Endothelial cell of umbilical vein (primary cell): Measurements from ENCODE around the gene CEP95. TPM values are rescaled to one million over a fixed set of nuclear protein-coding genes. Genes with fewer than 3 reads are reported as not detected.

ENCODE experiments used
- BruUV-seq: library from RNA; stranded (reverse); fragments of 400-500 nt; replicated peaks from 2 replicates; lab custom pipeline; 2021; lab: Mats Ljungman, UMichigan
- CTCF ChIA-PET: fragments of 300-600, 350-600 bp; sonication (Branson Sonifier 250); formaldehyde crosslinking; loops from one replicate; lab custom pipeline; 2021; ENCODE audit warnings: antibody characterized with exemption, inconsistent platforms; lab: Charles Lee
- POLR2A ChIA-PET: fragments of 300-600, 350-600 bp; sonication (Branson Sonifier 250); formaldehyde crosslinking; loops from one replicate; lab custom pipeline; 2021; ENCODE audit warnings: antibody characterized with exemption, inconsistent platforms; lab: Charles Lee
- DNase-seq: peaks from one replicate; pipeline ENCODE4 v3.0.0-alpha.2; 2011; ENCODE audit warnings: low read depth, low spot score
- FAIRE-seq: peaks from 2 replicates; lab custom pipeline; 2011; peaks lifted over from hg19 to GRCh38; lab: Jason Lieb, UNC
- H2AFZ ChIP-seq: 2 replicates; pipeline ENCODE4 v1.6.0; 2012; ENCODE audit warnings: low read depth, low read length, control low read depth, inconsistent platforms
- H3K27ac ChIP-seq: 2 replicates; pipeline ENCODE4 v1.5.1; 2011; ENCODE audit warnings: low read depth, mild to moderate bottlenecking, control low read depth, low read length, moderate library complexity; ENCODE audit not compliant: insufficient read depth
- H3K27me3 ChIP-seq, 2 experiments: 2 replicates each; pipeline versions ENCODE4 v1.6.0 to v1.6.1; 2011; ENCODE audit warnings: low read length in 2 of 2, mixed read lengths in 1 of 2; ENCODE audit not compliant: control insufficient read depth in 2 of 2, insufficient read depth in 2 of 2
- H3K36me3 ChIP-seq, 2 experiments: 2 replicates in 1 of 2; 3 replicates in 1 of 2; pipeline ENCODE4 v1.5.1; 2011; ENCODE audit warnings: low read length in 2 of 2, mild to moderate bottlenecking in 1 of 2, moderate library complexity in 1 of 2; ENCODE audit not compliant: control insufficient read depth in 2 of 2, insufficient read depth in 2 of 2; ENCODE audit errors: extremely low read depth in 1 of 2
- H3K4me1 ChIP-seq: 3 replicates; pipeline ENCODE4 v1.5.1; 2011; ENCODE audit warnings: mild to moderate bottlenecking, low read length; ENCODE audit not compliant: control insufficient read depth, insufficient read depth; ENCODE audit errors: extremely low read depth
- H3K4me2 ChIP-seq: 2 replicates; pipeline ENCODE4 v1.6.1; 2011; ENCODE audit warnings: low read length, control low read depth, mixed read lengths; ENCODE audit not compliant: insufficient read depth
- H3K4me3 ChIP-seq, 3 experiments: fragments of 200-600 bp in 1 of 3; sonication (generic), shearing (Covaris generic) in 1 of 3; replicated peaks in 1 of 3; 2 replicates each; pipeline ENCODE4 v1.5.1; 2011 to 2016; ENCODE audit warnings: control low read depth in 3 of 3, low read length in 3 of 3, mild to moderate bottlenecking in 2 of 3, inconsistent platforms in 1 of 3, low read depth in 1 of 3, moderate library complexity in 1 of 3; ENCODE audit not compliant: insufficient read depth in 1 of 3
- H3K79me2 ChIP-seq: 2 replicates; pipeline ENCODE4 v1.6.0; 2012; ENCODE audit warnings: low read length, inconsistent platforms; ENCODE audit not compliant: control insufficient read depth, insufficient read depth
- H3K9ac ChIP-seq: replicated peaks from 2 replicates; pipeline ENCODE3; 2011; ENCODE audit warnings: low read length, control low read depth; ENCODE audit not compliant: insufficient read depth; ENCODE audit errors: extremely low read depth
- H3K9me1 ChIP-seq: replicated peaks from 3 replicates; pipeline ENCODE4 v1.6.0; 2011; ENCODE audit warnings: mild to moderate bottlenecking, low read length; ENCODE audit not compliant: control insufficient read depth, insufficient read depth; ENCODE audit errors: extremely low read depth
- H3K9me3 ChIP-seq: replicated peaks from 2 replicates; pipeline ENCODE4 v1.5.1; 2012; ENCODE audit warnings: low read length, inconsistent platforms; ENCODE audit not compliant: control insufficient read depth, insufficient read depth
- H4K20me1 ChIP-seq: replicated peaks from 2 replicates; pipeline ENCODE3; 2011; ENCODE audit warnings: mild to moderate bottlenecking, low read length; ENCODE audit not compliant: control insufficient read depth, insufficient read depth; ENCODE audit errors: extremely low read depth
- CTCF ChIP-seq, 2 donors: IDR thresholded peaks; 1 replicate in 1 of 2; 2 replicates in 1 of 2; pipeline ENCODE4 v1.5.1; 2011; ENCODE audit warnings: low read length in 2 of 2, mild to moderate bottlenecking in 2 of 2, moderate library complexity in 2 of 2, control low read depth in 1 of 2, inconsistent platforms in 1 of 2, low read depth in 1 of 2; ENCODE audit not compliant: insufficient read depth in 1 of 2; ENCODE audit errors: extremely low read depth in 1 of 2
- EZH2 ChIP-seq: IDR thresholded peaks from 2 replicates; pipeline ENCODE4 v1.6.1; 2012; ENCODE audit warnings: borderline replicate concordance, low read depth, mild to moderate bottlenecking, moderate library complexity, low read length, inconsistent platforms; ENCODE audit not compliant: severe bottlenecking
- GATA2 ChIP-seq: IDR thresholded peaks from 2 replicates; pipeline ENCODE4 v1.7.0; 2011; ENCODE audit warnings: low read depth, mild to moderate bottlenecking, moderate library complexity, mixed read lengths, low read length; ENCODE audit not compliant: insufficient read length, insufficient read depth
- JUN ChIP-seq: IDR thresholded peaks from 2 replicates; pipeline ENCODE4 v1.6.1; 2011; ENCODE audit warnings: borderline replicate concordance, low read depth; ENCODE audit not compliant: insufficient read length, insufficient read depth
- MAX ChIP-seq: IDR thresholded peaks from 2 replicates; pipeline ENCODE4 v1.6.1; 2011; ENCODE audit not compliant: insufficient read depth, insufficient read length
- MYC ChIP-seq: IDR thresholded peaks from one replicate; pipeline ENCODE4 v1.6.1; 2011; ENCODE audit warnings: mild to moderate bottlenecking, low read depth, low read length
- dilution Hi-C: fragments of 300-500 bp; cut with MboI; formaldehyde crosslinking; loops from one replicate; pipeline ENCODE4 v1.15.0; 2019; ENCODE audit warnings: low sequenced_read_pairs; ENCODE audit not compliant: extremely low pct_ligation_motif_present
- intact Hi-C: fragments of 100-400 bp; cut with micrococcal nuclease; formaldehyde crosslinking; loops from one replicate; pipeline ENCODE4 v1.10.0; 2022
- polyA plus RNA-seq, 4 experiments: library from polyadenylated mRNA; depleted of rRNA in 3 of 4; stranded (reverse) in 3 of 4; unstranded in 1 of 4; fragments of >200 nt; gene quantifications; 2 replicates each; pipeline versions ENCODE4 v1.2.1 to v1.2.3, GENCODE V29; 2011 to 2012; ENCODE audit warnings: missing spikeins in 1 of 4
- total RNA-seq: library from RNA; stranded (reverse); gene quantifications from 2 replicates; pipeline ENCODE4 v1.2.3, GENCODE V29; 2021

The CEP95 gene
- total and polyA plus RNA-seq, 2 donors (not counting 3 experiments of a cell fraction or from before 2014, with no cell fraction given) = 14.1 to 35.5 TPM

GRCh38 chr17:64507413-64507782, 621 bp downstream of the CEP95 start:
- intact Hi-C loops (loop anchor here (5.0 to 10.0 kb wide), 2 partner anchors 140 to 237 kb away; no protein-coding TSS in a partner anchor), dilution Hi-C loops (no loop called here)
- Histone ChIP-seq H3K27ac (peak overlapping the region; percentile 98), H3K27me3 (no peaks in the 10 kb centered on the region), H3K9me1 (no peaks in the 10 kb centered on the region), H3K9ac (peak overlapping the region; percentile 100), H3K79me2 (peaks cover 68% of the 10 kb centered on the region), H3K4me3 (peak overlapping the region; percentile 56 to 95 (median 65)), H3K9me3 (no peaks in the 10 kb centered on the region), H3K4me2 (peak overlapping the region; percentile 98), H4K20me1 (peaks cover 21% of the 10 kb centered on the region), H3K36me3 (peaks cover 18 to 29% of the 10 kb centered on the region in 2 experiments), H3K4me1 (peaks cover 29% of the 10 kb centered on the region), H2AFZ (peak overlapping the region; percentile 9)
- ChIA-PET POLR2A (interaction anchor here (3.4 kb wide), 1 partner anchor 11 kb away, joined by 37 read pairs; the partner anchor contains the start of gene POLG2), CTCF (interaction anchor here (0.8 to 2.4 kb wide), 5 partner anchors 10 to 88 kb away, joined by 4 to 29 read pairs (median 5); partner anchors contain the start of gene POLG2)
- peak; percentile 85 for DNase-seq
- TF ChIP-seq CTCF (IDR thresholded peaks at IDR 0.05; ENCODE audit: extremely low read depth in 1 of 2, insufficient read depth in 1 of 2, low read depth in 1 of 2, low read length in 2 of 2) (peak; percentile 24 to 33), EZH2 (no peak)
- FAIRE-seq = peak; percentile 67
- BruUV-seq = no TSS peak

DNA sequence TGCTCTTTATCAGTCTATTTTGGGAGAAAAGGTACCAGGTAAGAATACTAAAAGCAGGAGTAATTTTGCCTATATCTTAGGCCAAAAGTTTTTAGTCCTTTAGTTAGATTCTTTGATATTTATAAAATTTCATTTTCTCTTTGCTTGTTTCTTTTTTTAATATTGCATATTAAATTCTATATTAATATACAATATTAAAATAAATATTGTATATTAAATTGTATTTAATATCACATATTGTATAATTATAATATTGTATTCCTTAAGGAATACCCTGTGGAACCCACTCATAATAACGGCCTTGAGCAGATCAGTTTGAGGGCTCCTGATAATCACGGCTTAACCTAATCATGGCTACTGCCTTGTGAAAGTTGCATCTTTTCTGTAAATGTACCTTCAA, 1.9 kb downstream of the CEP95 start:
- no peak overlapping the region for H3K27ac ChIP-seq
- DNase-seq = no peak

More for the DNA sequence above, 1.9 kb downstream of the CEP95 start:
- TF ChIP-seq GATA2 = no peak
- TF ChIP-seq MYC = no peak
- TF ChIP-seq CTCF (IDR thresholded peaks at IDR 0.05; ENCODE audit: extremely low read depth in 1 of 2, insufficient read depth in 1 of 2, low read depth in 1 of 2, low read length in 2 of 2) = no peak
- no peak for TF ChIP-seq JUN
- TF ChIP-seq MAX = no peak
- H3K4me1 ChIP-seq = peaks cover 18% of the 10 kb centered on the region
- H3K4me3 ChIP-seq = no peak overlapping the region
- no peaks in the 10 kb centered on the region for H3K27me3 ChIP-seq
- ChIA-PET POLR2A (no interaction called here), CTCF (no interaction called here)
- intact Hi-C loops (loop anchor here (5.0 to 10.0 kb wide), 2 partner anchors 139 to 236 kb away; no protein-coding TSS in a partner anchor), dilution Hi-C loops (no loop called here)
- no peaks in the 10 kb centered on the region for H3K9me1 ChIP-seq
- no peak for FAIRE-seq
- peaks cover 12% of the 10 kb centered on the region for H4K20me1 ChIP-seq
- H3K9ac ChIP-seq = peak overlapping the region; percentile 7
- H3K36me3 ChIP-seq = peaks cover 9 to 20% of the 10 kb centered on the region in 2 experiments
- no peaks in the 10 kb centered on the region for H3K9me3 ChIP-seq
- H3K79me2 ChIP-seq = peaks cover 55% of the 10 kb centered on the region
- peak overlapping the region; percentile 98 for H3K4me2 ChIP-seq
- H2AFZ ChIP-seq = no peak overlapping the region
- no TSS peak for BruUV-seq
